HepG2 (cell line): ENCODE data around the gene ABCB10. TPM values are rescaled to one million over a fixed set of nuclear protein-coding genes. Genes with fewer than 3 reads are reported as not detected.

Source experiments
- BCL6 ChIP-seq: IDR thresholded peaks from 2 replicates; pipeline ENCODE4 v1.6.1; 2016; ENCODE audit warnings: missing genetic modification reagents, missing compliant biosample characterization
- CENPX ChIP-seq: sonication (generic); formaldehyde crosslinking; IDR thresholded peaks from 2 replicates; pipeline ENCODE4 v1.9.0; 2021; ENCODE audit warnings: mild to moderate bottlenecking, missing genetic modification reagents, moderate library complexity
- DNMT1 ChIP-seq: sonication (generic); formaldehyde crosslinking; IDR thresholded peaks from 2 replicates; pipeline ENCODE4 v1.5.1; 2020; ENCODE audit warnings: mild to moderate bottlenecking, missing genetic modification reagents
- EED ChIP-seq: sonication (generic); formaldehyde crosslinking; IDR thresholded peaks from 2 replicates; pipeline ENCODE4 v1.5.0; 2020; ENCODE audit warnings: mild to moderate bottlenecking, missing genetic modification reagents
- FOXP1 ChIP-seq, 2 experiments: fragments of 450-650 bp in 1 of 2; IDR thresholded peaks; 2 replicates each; pipeline ENCODE4 v1.6.1; 2017 to 2018; ENCODE audit warnings: antibody characterized with exemption in 1 of 2
- GZF1 ChIP-seq: sonication (generic); formaldehyde crosslinking; IDR thresholded peaks from 2 replicates; pipeline ENCODE4 v1.5.1; 2020; ENCODE audit warnings: mild to moderate bottlenecking, missing genetic modification reagents
- HHEX ChIP-seq: IDR thresholded peaks from 2 replicates; pipeline ENCODE4 v1.6.1; 2016; ENCODE audit warnings: control low read depth
- HMG20B ChIP-seq: conservative IDR thresholded peaks from 2 replicates; pipeline ENCODE4 v1.6.1; 2016; ENCODE audit warnings: missing genetic modification reagents, missing compliant biosample characterization
- HNF4G ChIP-seq, 2 experiments: sonication (generic) in 1 of 2; formaldehyde crosslinking in 1 of 2; IDR thresholded peaks; 2 replicates each; pipeline versions ENCODE4 v1.4.0 to v1.6.1; 2011 to 2020; ENCODE audit warnings: borderline replicate concordance in 2 of 2, low read depth in 2 of 2, mild to moderate bottlenecking in 2 of 2, low read length in 1 of 2, missing genetic modification reagents in 1 of 2, moderate library complexity in 1 of 2
- KLF6 ChIP-seq: IDR thresholded peaks from 2 replicates; pipeline ENCODE4 v1.8.0; 2016; ENCODE audit warnings: missing biosample characterization, missing genetic modification reagents
- MAFF ChIP-seq: IDR thresholded peaks from 2 replicates; pipeline ENCODE4 v1.6.1; 2011; ENCODE audit warnings: low read depth, low read length, improper control_type of control experiment
- MED13 ChIP-seq: sonication (generic); formaldehyde crosslinking; IDR thresholded peaks from 2 replicates; pipeline ENCODE4 v1.5.0; 2020; ENCODE audit warnings: missing genetic modification reagents
- MED8 ChIP-seq: sonication (generic); formaldehyde crosslinking; IDR thresholded peaks from 2 replicates; pipeline ENCODE4 v1.8.1; 2023; ENCODE audit warnings: mild to moderate bottlenecking, missing genetic modification reagents; ENCODE audit not compliant: insufficient replicate concordance
- NFIB ChIP-seq: sonication (generic); formaldehyde crosslinking; IDR thresholded peaks from 2 replicates; pipeline ENCODE4 v1.9.0; 2021; ENCODE audit warnings: missing genetic modification reagents, mild to moderate bottlenecking, borderline replicate concordance
- NFKB2 ChIP-seq: sonication (generic); formaldehyde crosslinking; IDR thresholded peaks from 2 replicates; pipeline ENCODE4 v1.4.0; 2020; ENCODE audit warnings: missing genetic modification reagents, borderline replicate concordance
- ZBTB20 ChIP-seq: sonication (generic); formaldehyde crosslinking; IDR thresholded peaks from 2 replicates; pipeline ENCODE4 v1.8.1; 2023; ENCODE audit warnings: missing genetic modification reagents, low read depth, mild to moderate bottlenecking, borderline replicate concordance
- ZFX ChIP-seq: sonication (generic); formaldehyde crosslinking; IDR thresholded peaks from 2 replicates; pipeline ENCODE4 v1.4.0; 2020; ENCODE audit warnings: mild to moderate bottlenecking, low read depth, missing genetic modification reagents, moderate library complexity
- ZFY ChIP-seq: sonication (generic); formaldehyde crosslinking; IDR thresholded peaks from 2 replicates; pipeline ENCODE4 v1.4.0; 2020; ENCODE audit warnings: missing genetic modification reagents
- ZNF205 ChIP-seq: IDR thresholded peaks from 2 replicates; pipeline ENCODE4 v1.6.1; 2018; ENCODE audit warnings: missing biosample characterization, missing genetic modification reagents
- ZNF224 ChIP-seq: sonication (generic); formaldehyde crosslinking; IDR thresholded peaks from 2 replicates; pipeline ENCODE4 v1.5.0; 2020; ENCODE audit warnings: mild to moderate bottlenecking, missing genetic modification reagents
- ZNF225 ChIP-seq: sonication (generic); formaldehyde crosslinking; IDR thresholded peaks from 2 replicates; pipeline ENCODE4 v1.4.0; 2020; ENCODE audit warnings: mild to moderate bottlenecking, missing genetic modification reagents
- ZNF234 ChIP-seq: sonication (generic); formaldehyde crosslinking; conservative IDR thresholded peaks from 2 replicates; pipeline ENCODE4 v1.5.1; 2020; ENCODE audit warnings: mild to moderate bottlenecking, missing genetic modification reagents
- ZNF337 ChIP-seq: sonication (generic); formaldehyde crosslinking; IDR thresholded peaks from 2 replicates; pipeline ENCODE4 v1.5.1; 2020; ENCODE audit warnings: missing genetic modification reagents, low read depth, mild to moderate bottlenecking, borderline replicate concordance
- ZNF430 ChIP-seq: sonication (generic); formaldehyde crosslinking; IDR thresholded peaks from 2 replicates; pipeline ENCODE4 v1.9.0; 2021; ENCODE audit warnings: mild to moderate bottlenecking, missing genetic modification reagents
- ZNF782 ChIP-seq: sonication (generic); formaldehyde crosslinking; IDR thresholded peaks from 2 replicates; pipeline ENCODE4 v1.4.0; 2020; ENCODE audit warnings: missing genetic modification reagents, mild to moderate bottlenecking, borderline replicate concordance
- polyA plus RNA-seq, 8 experiments: library from polyadenylated mRNA; depleted of rRNA in 3 of 8; stranded (reverse) in 7 of 8; unstranded in 1 of 8; fragments of >200 nt; fragmentation: Illumina TruSeq in 4 of 8; extraction: Trizol in 4 of 8; gene quantifications; 2 replicates each; pipeline versions ENCODE4 v1.2.1 to v1.2.3, GENCODE V29; 2011 to 2016; ENCODE audit warnings: low read depth in 4 of 8, missing spikeins in 1 of 8, mixed read lengths in 1 of 8; ENCODE audit not compliant: insufficient read depth in 1 of 8
- total RNA-seq, 5 experiments: library from RNA; depleted of rRNA; stranded (reverse); fragments of >200 nt; fragmentation: Illumina TruSeq; extraction: Trizol; gene quantifications; 2 replicates each; pipeline ENCODE4 v1.2.3, GENCODE V29; 2016; ENCODE audit warnings: low read depth in 1 of 5
- TF ChIP-seq, protein P1 (sequence below), 2 experiments: sonication (generic) in 1 of 2; formaldehyde crosslinking in 1 of 2; IDR thresholded peaks; 2 replicates each; pipeline versions ENCODE4 v1.4.0 to v1.6.1; 2016 to 2020; ENCODE audit warnings: borderline replicate concordance in 1 of 2, low read depth in 1 of 2, mild to moderate bottlenecking in 1 of 2, missing genetic modification reagents in 1 of 2

ABCB10 gene
- total and polyA plus RNA-seq, 2 of the 13 experiments (the other 11 are each of a cell fraction or from before 2014, with no cell fraction given) = 11.2 to 28.9 TPM

DNA sequence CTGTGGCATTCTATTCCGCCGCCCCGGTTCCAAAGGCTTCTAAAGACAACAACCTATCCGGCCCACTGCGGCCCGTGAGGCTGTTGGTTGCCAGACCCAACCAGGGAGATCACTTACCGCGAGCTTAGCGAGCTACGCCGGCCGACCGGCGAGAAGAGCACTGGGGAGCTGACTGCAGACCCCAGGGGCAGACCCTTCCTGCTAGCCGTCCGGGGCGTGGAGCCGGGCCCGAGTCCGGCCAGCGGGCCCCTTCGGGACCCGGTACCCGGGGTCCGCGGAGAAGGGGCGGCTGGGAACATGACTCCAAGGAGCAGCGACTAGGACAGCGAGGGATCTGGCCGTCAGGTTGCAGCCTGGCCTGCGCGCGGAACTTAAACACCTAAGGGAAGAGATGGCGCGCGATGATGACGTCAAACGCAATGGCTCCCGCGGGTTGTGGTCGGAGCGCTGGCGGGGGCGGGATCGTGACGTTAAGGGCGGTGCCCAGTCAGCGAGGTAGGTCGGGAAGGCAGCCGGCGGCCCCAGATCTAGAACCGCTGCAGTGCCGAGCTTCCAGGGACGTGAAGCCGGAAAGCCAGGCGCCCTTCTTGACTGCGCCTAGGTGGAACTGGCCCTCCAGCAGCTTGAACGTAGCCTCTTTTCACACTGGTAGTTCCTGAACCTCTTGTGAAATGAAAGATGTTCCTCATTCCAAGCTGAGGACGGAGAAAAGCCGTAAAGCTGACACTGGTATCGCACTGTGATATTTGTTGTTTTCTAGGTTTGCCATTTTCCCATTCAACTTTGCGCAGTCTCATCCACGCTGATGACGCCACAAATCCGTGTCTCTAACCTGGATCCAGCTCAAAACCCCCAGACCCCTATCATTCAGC lies 50.3 kb downstream of the ABCB10 start, which contains the start of gene NUP133 (continued):
- TF ChIP-seq ZBTB20 (peak; percentile 66), DNMT1 (CRISPR knock-in tag) (no peak; the same call in 1 of the 2 replicates), HMG20B (CRISPR knock-in tag) (no peak), MED8 (peak; percentile 54), ZNF224 (CRISPR knock-in tag) (0 out of 2 replicates have a peak, but pooled peaks have one; percentile 47), EED (no peak), ZFX (CRISPR knock-in tag) (peak; percentile 97), MED13 (CRISPR knock-in tag) (no peak), ZNF430 (CRISPR knock-in tag) (peak; percentile 55; the same call in 1 of the 2 replicates), MAFF (no peak), HHEX (no peak), ZNF205 (CRISPR knock-in tag) (peak; percentile 99), ZNF225 (CRISPR knock-in tag) (no peak), GZF1 (CRISPR knock-in tag) (no peak), NFKB2 (CRISPR knock-in tag) (peak; percentile 63; the same call in 1 of the 2 replicates), HNF4G (IDR thresholded peaks at IDR 0.05; ENCODE audit: borderline replicate concordance, low read depth, low read length) (no peak), HNF4G (CRISPR knock-in tag; IDR thresholded peaks at IDR 0.05; ENCODE audit: borderline replicate concordance, low read depth) (no peak), NFIB (CRISPR knock-in tag) (no peak), KLF6 (CRISPR knock-in tag) (peak; percentile 84), ZFY (CRISPR knock-in tag) (peak; percentile 97), FOXP1 (IDR thresholded peaks at IDR 0.05) (no peak), FOXP1 (CRISPR knock-in tag; IDR thresholded peaks at IDR 0.05) (peak; percentile 11; the same call in 1 of the 2 replicates), ZNF337 (CRISPR knock-in tag) (no peak), ZNF234 (CRISPR knock-in tag) (no peak), BCL6 (peak; percentile 58; the same call in 1 of the 2 replicates), ZNF782 (no peak; the same call in 1 of the 2 replicates), CENPX (no peak)
- TF ChIP-seq, protein P1, sequence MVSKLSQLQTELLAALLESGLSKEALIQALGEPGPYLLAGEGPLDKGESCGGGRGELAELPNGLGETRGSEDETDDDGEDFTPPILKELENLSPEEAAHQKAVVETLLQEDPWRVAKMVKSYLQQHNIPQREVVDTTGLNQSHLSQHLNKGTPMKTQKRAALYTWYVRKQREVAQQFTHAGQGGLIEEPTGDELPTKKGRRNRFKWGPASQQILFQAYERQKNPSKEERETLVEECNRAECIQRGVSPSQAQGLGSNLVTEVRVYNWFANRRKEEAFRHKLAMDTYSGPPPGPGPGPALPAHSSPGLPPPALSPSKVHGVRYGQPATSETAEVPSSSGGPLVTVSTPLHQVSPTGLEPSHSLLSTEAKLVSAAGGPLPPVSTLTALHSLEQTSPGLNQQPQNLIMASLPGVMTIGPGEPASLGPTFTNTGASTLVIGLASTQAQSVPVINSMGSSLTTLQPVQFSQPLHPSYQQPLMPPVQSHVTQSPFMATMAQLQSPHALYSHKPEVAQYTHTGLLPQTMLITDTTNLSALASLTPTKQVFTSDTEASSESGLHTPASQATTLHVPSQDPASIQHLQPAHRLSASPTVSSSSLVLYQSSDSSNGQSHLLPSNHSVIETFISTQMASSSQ (IDR thresholded peaks at IDR 0.05; ENCODE audit: low read depth) = no peak
- TF ChIP-seq, protein P1 (CRISPR knock-in tag; IDR thresholded peaks at IDR 0.05; ENCODE audit: borderline replicate concordance) = peak; percentile 38; the same call in 1 of the 2 replicates
